ENCODE data around the gene SMIM36.
A peak's percentile ranks its signal among the peaks of the same experiment; 100 is the strongest.
"Not testable (repeated sequence)": the region's sequence is repeated elsewhere in the genome, so short reads cannot be mapped to it uniquely, and the experiment has no call there.

SMIM36 gene

DNA sequence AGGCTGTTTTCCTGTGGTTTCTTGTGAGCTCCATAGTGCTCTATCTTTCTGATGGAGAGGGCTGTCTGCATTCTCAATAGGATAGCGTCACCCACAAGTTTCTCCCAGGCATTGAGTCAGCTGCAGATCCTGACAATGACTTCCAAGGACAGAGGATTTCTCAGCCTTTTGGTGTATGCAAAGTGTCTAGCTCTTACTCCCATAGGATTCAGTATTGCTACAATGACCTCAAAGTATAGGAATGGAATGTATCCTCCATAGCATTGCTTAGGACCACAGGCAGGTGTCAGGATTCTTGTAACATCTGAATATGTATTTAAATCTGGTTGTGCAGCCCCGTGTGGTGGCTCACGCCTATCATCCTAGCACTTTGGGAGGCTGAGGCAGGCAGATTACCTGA lies 32.3 kb downstream of the SMIM36 start:
- Histone ChIP-seq H3K9me2 (replicated peaks; ENCODE audit: insufficient read depth, low read length) (no peaks in the 10 kb centered on the region), H3K79me2 (ENCODE audit: low read length) (no peaks in the 10 kb centered on the region), H3K9me3 (replicated peaks; ENCODE audit: insufficient read depth, low read length) (no peaks in the 10 kb centered on the region), H3K27me3 (replicated peaks; ENCODE audit: insufficient read depth, low read length) (no peaks in the 10 kb centered on the region), H3K4me2 (ENCODE audit: low read depth, low read length) (no peak overlapping the region), H3K36me3 (replicated peaks; ENCODE audit: insufficient read depth, low read length) (no peaks in the 10 kb centered on the region), H4K20me1 (ENCODE audit: insufficient read depth, low read length) (no peaks in the 10 kb centered on the region), H3K9ac (ENCODE audit: low read length) (no peak overlapping the region), H3K27ac (ENCODE audit: low read length) (no peak overlapping the region), H3K4me3 (ENCODE audit: low read length) (no peak overlapping the region), H2AFZ (ENCODE audit: low read length) (no peak overlapping the region), H3K4me1 (ENCODE audit: low read length) (no peaks in the 10 kb centered on the region), H3F3A (ENCODE audit: insufficient read depth, low read length) (no peaks in the 10 kb centered on the region)
- no peak for DNase-seq
- no peak for TF ChIP-seq EZH2phosphoT487 (IDR thresholded peaks at IDR 0.05; ENCODE audit: low read length)
- TF ChIP-seq, protein P1, sequence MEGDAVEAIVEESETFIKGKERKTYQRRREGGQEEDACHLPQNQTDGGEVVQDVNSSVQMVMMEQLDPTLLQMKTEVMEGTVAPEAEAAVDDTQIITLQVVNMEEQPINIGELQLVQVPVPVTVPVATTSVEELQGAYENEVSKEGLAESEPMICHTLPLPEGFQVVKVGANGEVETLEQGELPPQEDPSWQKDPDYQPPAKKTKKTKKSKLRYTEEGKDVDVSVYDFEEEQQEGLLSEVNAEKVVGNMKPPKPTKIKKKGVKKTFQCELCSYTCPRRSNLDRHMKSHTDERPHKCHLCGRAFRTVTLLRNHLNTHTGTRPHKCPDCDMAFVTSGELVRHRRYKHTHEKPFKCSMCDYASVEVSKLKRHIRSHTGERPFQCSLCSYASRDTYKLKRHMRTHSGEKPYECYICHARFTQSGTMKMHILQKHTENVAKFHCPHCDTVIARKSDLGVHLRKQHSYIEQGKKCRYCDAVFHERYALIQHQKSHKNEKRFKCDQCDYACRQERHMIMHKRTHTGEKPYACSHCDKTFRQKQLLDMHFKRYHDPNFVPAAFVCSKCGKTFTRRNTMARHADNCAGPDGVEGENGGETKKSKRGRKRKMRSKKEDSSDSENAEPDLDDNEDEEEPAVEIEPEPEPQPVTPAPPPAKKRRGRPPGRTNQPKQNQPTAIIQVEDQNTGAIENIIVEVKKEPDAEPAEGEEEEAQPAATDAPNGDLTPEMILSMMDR (IDR thresholded peaks at IDR 0.05; ENCODE audit: low read length): no peak
- no peak for TF ChIP-seq EZH2 (optimal IDR thresholded peaks at IDR 0.05; ENCODE audit: low read depth, low read length)

DNA sequence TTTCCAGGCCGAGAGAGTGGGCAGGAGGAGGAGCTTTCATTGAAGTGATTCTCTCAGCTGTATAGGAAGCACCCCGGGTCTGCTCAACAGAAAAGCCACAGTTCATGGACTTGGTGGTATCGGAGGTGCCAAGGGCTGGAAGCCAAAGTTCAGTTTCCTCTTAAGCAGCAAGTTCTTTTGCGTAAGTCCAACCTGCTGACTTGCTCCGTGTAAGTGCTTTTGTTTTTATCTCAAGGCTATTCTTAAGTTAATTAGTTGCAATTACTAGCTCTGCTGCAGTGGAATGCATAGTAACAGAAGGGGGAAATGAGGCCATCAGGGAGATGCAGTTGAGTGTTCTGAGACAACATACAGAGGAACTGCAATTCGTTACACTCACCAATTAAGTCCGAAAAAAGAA lies 44.6 kb downstream of the SMIM36 start:
- no peak for TF ChIP-seq EZH2phosphoT487 (IDR thresholded peaks at IDR 0.05; ENCODE audit: low read length)
- TF ChIP-seq, protein P1 (IDR thresholded peaks at IDR 0.05; ENCODE audit: low read length): no peak
- no peak for TF ChIP-seq EZH2 (optimal IDR thresholded peaks at IDR 0.05; ENCODE audit: low read depth, low read length)
- no peak overlapping the region for H3K4me2 ChIP-seq (ENCODE audit: low read depth, low read length)
- H3K4me1 ChIP-seq (ENCODE audit: low read length): no peaks in the 10 kb centered on the region
- DNase-seq: no peak
- H3K79me2 ChIP-seq (ENCODE audit: low read length): no peaks in the 10 kb centered on the region
- H3K27ac ChIP-seq (ENCODE audit: low read length): no peak overlapping the region
- no peaks in the 10 kb centered on the region for H3K36me3 ChIP-seq (replicated peaks; ENCODE audit: insufficient read depth, low read length)
- no peaks in the 10 kb centered on the region for H4K20me1 ChIP-seq (ENCODE audit: insufficient read depth, low read length)
- H3K9ac ChIP-seq (ENCODE audit: low read length): no peak overlapping the region
- no peak overlapping the region for H3K4me3 ChIP-seq (ENCODE audit: low read length)
- no peak overlapping the region for H2AFZ ChIP-seq (ENCODE audit: low read length)
- no peaks in the 10 kb centered on the region for H3K27me3 ChIP-seq (replicated peaks; ENCODE audit: insufficient read depth, low read length)
- no peaks in the 10 kb centered on the region for H3K9me2 ChIP-seq (replicated peaks; ENCODE audit: insufficient read depth, low read length)
- no peaks in the 10 kb centered on the region for H3K9me3 ChIP-seq (replicated peaks; ENCODE audit: insufficient read depth, low read length)
- no peaks in the 10 kb centered on the region for H3F3A ChIP-seq (ENCODE audit: insufficient read depth, low read length)

DNA sequence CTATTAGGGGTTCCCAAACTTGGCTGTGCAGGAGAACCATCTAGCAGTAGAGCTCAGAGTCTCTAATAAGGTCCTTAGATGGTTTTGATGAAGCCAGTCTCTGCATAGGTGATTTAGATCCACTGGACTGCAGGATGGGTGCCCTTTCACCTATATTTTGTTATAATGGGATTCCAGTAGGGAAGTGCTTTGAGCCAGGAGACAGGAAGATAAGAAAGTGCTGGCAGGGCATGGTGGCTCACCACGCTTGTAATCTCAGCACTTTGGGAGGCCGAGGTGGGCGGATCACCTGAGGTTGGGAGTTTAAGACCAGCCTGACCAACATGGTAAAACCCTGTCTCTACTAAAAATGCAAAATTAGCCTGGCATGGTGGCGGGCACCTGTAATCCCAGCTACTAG lies 45.5 kb downstream of the SMIM36 start:
- H3K36me3 ChIP-seq (replicated peaks; ENCODE audit: insufficient read depth, low read length); H3K27ac ChIP-seq (ENCODE audit: low read length); H3K4me3 ChIP-seq (ENCODE audit: low read length); H3K79me2 ChIP-seq (ENCODE audit: low read length); H3K9ac ChIP-seq (ENCODE audit: low read length); H2AFZ ChIP-seq (ENCODE audit: low read length); H3K4me1 ChIP-seq (ENCODE audit: low read length); H4K20me1 ChIP-seq (ENCODE audit: insufficient read depth, low read length); H3K9me2 ChIP-seq (replicated peaks; ENCODE audit: insufficient read depth, low read length); DNase-seq; H3K9me3 ChIP-seq (replicated peaks; ENCODE audit: insufficient read depth, low read length); H3K4me2 ChIP-seq (ENCODE audit: low read depth, low read length); H3K27me3 ChIP-seq (replicated peaks; ENCODE audit: insufficient read depth, low read length); H3F3A ChIP-seq (ENCODE audit: insufficient read depth, low read length): not testable (repeated sequence)

DNA sequence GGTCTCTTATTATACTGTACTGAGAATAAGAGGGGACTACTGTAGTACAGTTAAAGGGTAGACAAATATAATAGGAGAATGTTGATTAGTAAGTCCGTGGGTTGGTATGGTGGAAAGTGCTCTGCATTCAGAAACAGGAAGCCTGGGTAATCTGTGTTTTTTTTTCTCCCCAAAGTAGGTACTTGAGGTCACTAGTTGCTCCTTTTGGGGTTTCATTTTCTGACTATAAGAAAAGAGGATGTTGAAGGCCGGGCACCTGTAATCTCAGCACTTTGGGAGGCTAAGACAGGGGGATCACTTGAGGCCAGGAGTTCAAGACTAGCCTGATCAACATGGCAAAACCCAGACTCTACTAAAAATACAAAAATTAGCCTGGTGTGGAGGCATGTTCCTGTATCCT lies 47.7 kb downstream of the SMIM36 start:
- Histone ChIP-seq H3K4me1 (ENCODE audit: low read length) (no peaks in the 10 kb centered on the region), H3K79me2 (ENCODE audit: low read length) (no peaks in the 10 kb centered on the region), H3K27ac (ENCODE audit: low read length) (no peak overlapping the region), H3K4me2 (ENCODE audit: low read depth, low read length) (no peak overlapping the region), H3K27me3 (replicated peaks; ENCODE audit: insufficient read depth, low read length) (no peaks in the 10 kb centered on the region), H3K9me2 (replicated peaks; ENCODE audit: insufficient read depth, low read length) (no peaks in the 10 kb centered on the region), H3K9ac (ENCODE audit: low read length) (no peak overlapping the region), H3K36me3 (replicated peaks; ENCODE audit: insufficient read depth, low read length) (no peaks in the 10 kb centered on the region), H2AFZ (ENCODE audit: low read length) (no peak overlapping the region), H3K4me3 (ENCODE audit: low read length) (no peak overlapping the region), H4K20me1 (ENCODE audit: insufficient read depth, low read length) (no peaks in the 10 kb centered on the region), H3F3A (ENCODE audit: insufficient read depth, low read length) (no peaks in the 10 kb centered on the region), H3K9me3 (replicated peaks; ENCODE audit: insufficient read depth, low read length) (no peaks in the 10 kb centered on the region)
- peak; percentile 61 for DNase-seq
- no peak for TF ChIP-seq EZH2phosphoT487 (IDR thresholded peaks at IDR 0.05; ENCODE audit: low read length)
- TF ChIP-seq, protein P1 (IDR thresholded peaks at IDR 0.05; ENCODE audit: low read length): no peak
- no peak for TF ChIP-seq EZH2 (optimal IDR thresholded peaks at IDR 0.05; ENCODE audit: low read depth, low read length)
